Peyer's patch (tissue), 4 donors: ENCODE data around the gene ZNF579.

Source experiments
- CTCF ChIP-seq, 6 experiments: fragments of 450-650 bp in 4 of 6; fragments of 200-600 bp in 2 of 6; sonication (generic) in 1 of 6; IDR thresholded peaks; one replicate each; pipeline ENCODE4 v1.5.1; 2017 to 2019; ENCODE audit warnings: antibody characterized with exemption in 6 of 6, mild to moderate bottlenecking in 3 of 6, moderate library complexity in 1 of 6
- POLR2A ChIP-seq, 2 donors: fragments of 450-650 bp; IDR thresholded peaks; one replicate each; pipeline ENCODE4 v1.5.1; 2017; ENCODE audit warnings: antibody characterized with exemption in 2 of 2, mild to moderate bottlenecking in 2 of 2, moderate library complexity in 2 of 2

- no peak for TF ChIP-seq CTCF (IDR thresholded peaks at IDR 0.05)
- TF ChIP-seq POLR2A (IDR thresholded peaks at IDR 0.05): no peak
Observed at GRCh38 chr19:55597501-55597921, 16.9 kb upstream of the ZNF579 start.
